OCI-LY1 (cell line): ENCODE measurements around the gene PTPRU.

Experiments
- H2AFZ ChIP-seq: fragments of 200-600 bp; sonication (generic), shearing (Covaris generic); 2 replicates; pipeline ENCODE4 v1.6.0; 2014; ENCODE audit warnings: antibody characterized with exemption, mild to moderate bottlenecking, low read length
- H3F3A ChIP-seq: fragments of 200-600 bp; sonication (generic), shearing (Covaris generic); 2 replicates; pipeline ENCODE4 v1.6.0; 2014; ENCODE audit warnings: mild to moderate bottlenecking, antibody characterized with exemption, low read length, moderate library complexity; ENCODE audit not compliant: insufficient read depth
- H3K27ac ChIP-seq: fragments of 200-600 bp; sonication (generic); 2 replicates; pipeline ENCODE4 v1.5.1; 2014; ENCODE audit warnings: low read length, mixed run types, mild to moderate bottlenecking, low read depth; ENCODE audit not compliant: poor library complexity, severe bottlenecking
- H3K27me3 ChIP-seq: fragments of 200-600 bp; sonication (generic); 2 replicates; pipeline ENCODE4 v1.6.0; 2014; ENCODE audit warnings: antibody characterized with exemption, mild to moderate bottlenecking, low read length, moderate library complexity; ENCODE audit not compliant: insufficient read depth
- H3K36me3 ChIP-seq: fragments of 200-600 bp; sonication (generic); 2 replicates; pipeline ENCODE4 v1.6.1; 2014; ENCODE audit warnings: mild to moderate bottlenecking, antibody characterized with exemption, low read length, moderate library complexity, mixed read lengths; ENCODE audit not compliant: insufficient read depth
- H3K4me1 ChIP-seq: fragments of 200-600 bp; sonication (generic); 2 replicates; pipeline ENCODE4 v1.5.1; 2014; ENCODE audit warnings: mild to moderate bottlenecking, low read length, moderate library complexity; ENCODE audit not compliant: insufficient read depth, severe bottlenecking
- H3K4me2 ChIP-seq: fragments of 200-600 bp; sonication (generic), shearing (Covaris generic); 2 replicates; pipeline ENCODE4 v1.6.1; 2014; ENCODE audit warnings: low read length
- H3K4me3 ChIP-seq: fragments of 200-600 bp; sonication (generic); 2 replicates; pipeline ENCODE4 v1.5.1; 2014; ENCODE audit warnings: low read length, low read depth, mild to moderate bottlenecking, mixed read lengths; ENCODE audit not compliant: poor library complexity, severe bottlenecking
- H3K79me2 ChIP-seq: fragments of 200-600 bp; shearing (Covaris generic); 2 replicates; pipeline ENCODE4 v1.6.1; 2016; ENCODE audit warnings: mixed run types, low read length, mixed read lengths; ENCODE audit not compliant: insufficient read depth
- H3K9ac ChIP-seq: fragments of 200-600 bp; sonication (generic), shearing (Covaris generic); 2 replicates; pipeline ENCODE4 v1.6.1; 2014; ENCODE audit warnings: mild to moderate bottlenecking, low read length, mixed read lengths
- H3K9me2 ChIP-seq: fragments of 200-600 bp; sonication (generic), shearing (Covaris generic); 2 replicates; pipeline ENCODE4 v1.6.1; 2014; ENCODE audit warnings: low read depth, mild to moderate bottlenecking, low read length, mixed read lengths
- H3K9me3 ChIP-seq: fragments of 200-600 bp; shearing (Covaris generic); 2 replicates; pipeline ENCODE4 v1.6.1; 2014; ENCODE audit warnings: low read length, mixed read lengths
- H4K20me1 ChIP-seq: fragments of 200-600 bp; sonication (generic), shearing (Covaris generic); 2 replicates; pipeline ENCODE4 v1.6.0; 2016; ENCODE audit warnings: mild to moderate bottlenecking, low read length; ENCODE audit not compliant: insufficient read depth
- EZH2 ChIP-seq: fragments of 200-600 bp; sonication (generic), shearing (Covaris generic); IDR thresholded peaks from 2 replicates; pipeline ENCODE4 v1.8.0; 2017; ENCODE audit warnings: borderline replicate concordance, mixed run types, mild to moderate bottlenecking, antibody characterized with exemption, low read length, moderate library complexity, mixed read lengths
- TF ChIP-seq, protein P1 (sequence below): fragments of 200-600 bp; sonication (generic), shearing (Covaris generic); IDR thresholded peaks from 2 replicates; pipeline ENCODE4 v1.5.1; 2017; ENCODE audit warnings: mild to moderate bottlenecking, antibody characterized with exemption, low read length, moderate library complexity, mixed read lengths

The PTPRU gene

GRCh38 chr1:29291756-29292155, 55.4 kb downstream of the PTPRU start:
- H3K27ac ChIP-seq, result no peak overlapping the region
- no peaks in the 10 kb centered on the region for H3K36me3 ChIP-seq
- no peaks in the 10 kb centered on the region for H3K27me3 ChIP-seq
- H2AFZ ChIP-seq, result no peak overlapping the region
- H3K4me2 ChIP-seq, result no peak overlapping the region
- no peaks in the 10 kb centered on the region for H3K4me1 ChIP-seq
- H3K9me2 ChIP-seq, result no peaks in the 10 kb centered on the region
- no peaks in the 10 kb centered on the region for H3K9me3 ChIP-seq
- H3F3A ChIP-seq, result no peaks in the 10 kb centered on the region
- no peak overlapping the region for H3K9ac ChIP-seq
- no peaks in the 10 kb centered on the region for H4K20me1 ChIP-seq
- H3K79me2 ChIP-seq, result no peaks in the 10 kb centered on the region
- TF ChIP-seq, protein P1, sequence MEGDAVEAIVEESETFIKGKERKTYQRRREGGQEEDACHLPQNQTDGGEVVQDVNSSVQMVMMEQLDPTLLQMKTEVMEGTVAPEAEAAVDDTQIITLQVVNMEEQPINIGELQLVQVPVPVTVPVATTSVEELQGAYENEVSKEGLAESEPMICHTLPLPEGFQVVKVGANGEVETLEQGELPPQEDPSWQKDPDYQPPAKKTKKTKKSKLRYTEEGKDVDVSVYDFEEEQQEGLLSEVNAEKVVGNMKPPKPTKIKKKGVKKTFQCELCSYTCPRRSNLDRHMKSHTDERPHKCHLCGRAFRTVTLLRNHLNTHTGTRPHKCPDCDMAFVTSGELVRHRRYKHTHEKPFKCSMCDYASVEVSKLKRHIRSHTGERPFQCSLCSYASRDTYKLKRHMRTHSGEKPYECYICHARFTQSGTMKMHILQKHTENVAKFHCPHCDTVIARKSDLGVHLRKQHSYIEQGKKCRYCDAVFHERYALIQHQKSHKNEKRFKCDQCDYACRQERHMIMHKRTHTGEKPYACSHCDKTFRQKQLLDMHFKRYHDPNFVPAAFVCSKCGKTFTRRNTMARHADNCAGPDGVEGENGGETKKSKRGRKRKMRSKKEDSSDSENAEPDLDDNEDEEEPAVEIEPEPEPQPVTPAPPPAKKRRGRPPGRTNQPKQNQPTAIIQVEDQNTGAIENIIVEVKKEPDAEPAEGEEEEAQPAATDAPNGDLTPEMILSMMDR, result no peak
- TF ChIP-seq EZH2, result no peak
- H3K4me3 ChIP-seq, result no peak overlapping the region

- no peak for TF ChIP-seq EZH2
- TF ChIP-seq, protein P1, result no peak
- Histone ChIP-seq H3K27me3 (no peaks in the 10 kb centered on the region), H3K36me3 (no peaks in the 10 kb centered on the region), H4K20me1 (no peaks in the 10 kb centered on the region), H3K4me2 (no peak overlapping the region), H3K9ac (no peak overlapping the region), H3K27ac (no peak overlapping the region), H3K79me2 (no peaks in the 10 kb centered on the region), H2AFZ (no peak overlapping the region), H3K9me2 (no peaks in the 10 kb centered on the region), H3K4me3 (no peak overlapping the region), H3K4me1 (no peaks in the 10 kb centered on the region), H3F3A (no peaks in the 10 kb centered on the region), H3K9me3 (no peaks in the 10 kb centered on the region)
Measured at GRCh38 chr1:29292344-29292743, 56.0 kb downstream of the PTPRU start.

GRCh38 chr1:29297450-29297849, 61.1 kb downstream of the PTPRU start:
- TF ChIP-seq EZH2, result no peak
- TF ChIP-seq, protein P1, result no peak
- Histone ChIP-seq H3K4me3 (no peak overlapping the region), H3K9me3 (no peaks in the 10 kb centered on the region), H3K27ac (no peak overlapping the region), H3K4me1 (no peaks in the 10 kb centered on the region), H2AFZ (no peak overlapping the region), H3K79me2 (no peaks in the 10 kb centered on the region), H3K27me3 (no peaks in the 10 kb centered on the region), H3K36me3 (no peaks in the 10 kb centered on the region), H3F3A (no peaks in the 10 kb centered on the region), H4K20me1 (no peaks in the 10 kb centered on the region), H3K4me2 (no peak overlapping the region), H3K9me2 (no peaks in the 10 kb centered on the region), H3K9ac (no peak overlapping the region)
